Kidney capillary endothelial cell (primary cell): ENCODE data around the gene HUWE1.

Experiments
- DNase-seq: peaks from one replicate; pipeline ENCODE4 v3.0.0-alpha.2; 2018; ENCODE audit warnings: low spot score

HUWE1 gene

GRCh38 chrX:53688300-53688699, 1.8 kb upstream of the HUWE1 start:
- no peak for DNase-seq

GRCh38 chrX:53685711-53686110, 808 bp downstream of the HUWE1 start:
- DNase-seq, result no peak

- no peak for DNase-seq
These were observed 1.9 kb downstream of the HUWE1 start for GRCh38 chrX:53684415-53685192.

- DNase-seq, result peak; percentile 89
These were observed 2.7 kb downstream of the HUWE1 start for GRCh38 chrX:53683556-53684414.

GRCh38 chrX:53682885-53683555, 3.5 kb downstream of the HUWE1 start:
- peak; percentile 41 for DNase-seq

GRCh38 chrX:53681661-53682060, 4.9 kb downstream of the HUWE1 start:
- no peak for DNase-seq

- DNase-seq, result no peak
These were observed 7.9 kb downstream of the HUWE1 start for GRCh38 chrX:53678667-53679066.

GRCh38 chrX:53677286-53677685, 9.2 kb downstream of the HUWE1 start:
- DNase-seq, result no peak

- no peak for DNase-seq
These were observed 11.9 kb downstream of the HUWE1 start for GRCh38 chrX:53674581-53674980.

- no peak for DNase-seq
These were observed 17.3 kb downstream of the HUWE1 start for GRCh38 chrX:53669258-53669657.

- no peak for DNase-seq
These were observed 20.3 kb downstream of the HUWE1 start for GRCh38 chrX:53666171-53666570.

GRCh38 chrX:53660004-53660403, 26.5 kb downstream of the HUWE1 start:
- no peak for DNase-seq

GRCh38 chrX:53659039-53659438, 27.5 kb downstream of the HUWE1 start:
- DNase-seq, result no peak

GRCh38 chrX:53656845-53657244, 29.7 kb downstream of the HUWE1 start:
- no peak for DNase-seq

- DNase-seq, result no peak
These were observed 32.1 kb downstream of the HUWE1 start for GRCh38 chrX:53654376-53654775.

GRCh38 chrX:53644751-53645150, 41.8 kb downstream of the HUWE1 start:
- DNase-seq, result no peak

GRCh38 chrX:53642337-53642736, 44.2 kb downstream of the HUWE1 start:
- no peak for DNase-seq

- DNase-seq, result no peak
These were observed 47.3 kb downstream of the HUWE1 start for GRCh38 chrX:53639257-53639656.

GRCh38 chrX:53637479-53637878, 49.0 kb downstream of the HUWE1 start:
- no peak for DNase-seq

GRCh38 chrX:53631156-53631555, 55.4 kb downstream of the HUWE1 start:
- no peak for DNase-seq

GRCh38 chrX:53630261-53630660, 56.3 kb downstream of the HUWE1 start:
- DNase-seq, result no peak

GRCh38 chrX:53622431-53622830, 64.1 kb downstream of the HUWE1 start:
- DNase-seq, result no peak
